ENCODE data around the gene PLEKHG4. TPM values are rescaled to one million over a fixed set of nuclear protein-coding genes. Genes with fewer than 3 reads are reported as not detected.
A peak's percentile ranks its signal among the peaks of the same experiment; 100 is the strongest.

PLEKHG4 gene
- total RNA-seq, 1 experiment from 2014 or later = 14.0 TPM

- peak; percentile 45 to 69 for DNase-seq
- CTCF ChIA-PET = interaction anchor here (1.0 kb wide), 1 partner anchor 12 kb away, joined by 4 read pairs; no protein-coding TSS in a partner anchor
- intact Hi-C loops (cut with micrococcal nuclease; ENCODE audit: unreplicated experiment) = no loop called here
- Histone ChIP-seq H3K79me2 (ENCODE audit: low read depth) (no peaks in the 10 kb centered on the region), H3K9me2 (ENCODE audit: insufficient read depth) (no peaks in the 10 kb centered on the region), H3K9me3 (ENCODE audit: insufficient read depth, low read depth) (no peaks in the 10 kb centered on the region), H3K4me1 (replicated peaks; ENCODE audit: insufficient read depth) (peaks cover 11% of the 10 kb centered on the region), H3K27me3 (ENCODE audit: insufficient read depth, low read depth) (no peaks in the 10 kb centered on the region), H3K4me2 (peak overlapping the region; percentile 12; the same call in 1 of the 2 replicates), H4K20me1 (ENCODE audit: insufficient read depth) (no peaks in the 10 kb centered on the region), H3K36me3 (ENCODE audit: low read depth) (no peaks in the 10 kb centered on the region), H3F3A (ENCODE audit: insufficient read depth, low read depth) (peaks cover 6% of the 10 kb centered on the region; the same call in 1 of the 2 replicates), H3K27ac (no peak overlapping the region), H3K4me3 (no peak overlapping the region), H2AFZ (no peak overlapping the region)
- POLR2A ChIA-PET (ENCODE audit: unreplicated experiment) = no interaction called here
- BruUV-seq (replicated peaks) = no TSS peak
- TF ChIP-seq EZH2 (IDR thresholded peaks at IDR 0.05; ENCODE audit: low read depth) (no peak), CTCF (conservative IDR thresholded peaks at IDR 0.05) (no peak)
These were observed 17.1 kb downstream of the PLEKHG4 start for GRCh38 chr16:67296420-67296819.

- intact Hi-C loops (cut with micrococcal nuclease; ENCODE audit: unreplicated experiment) = no loop called here
- POLR2A ChIA-PET (ENCODE audit: unreplicated experiment) = no interaction called here
These were observed 18.9 kb downstream of the PLEKHG4 start for GRCh38 chr16:67298277-67298676.

GRCh38 chr16:67299269-67299668, 19.9 kb downstream of the PLEKHG4 start:
- Histone ChIP-seq H3K4me2 (no peak overlapping the region), H3K9me3 (ENCODE audit: insufficient read depth, low read depth) (no peaks in the 10 kb centered on the region), H3K79me2 (ENCODE audit: low read depth) (no peaks in the 10 kb centered on the region), H3K27ac (no peak overlapping the region), H3K4me3 (no peak overlapping the region), H3F3A (ENCODE audit: insufficient read depth, low read depth) (peaks cover 6% of the 10 kb centered on the region; the same call in 1 of the 2 replicates), H4K20me1 (ENCODE audit: insufficient read depth) (no peaks in the 10 kb centered on the region), H3K4me1 (replicated peaks; ENCODE audit: insufficient read depth) (peaks cover 11% of the 10 kb centered on the region), H3K36me3 (ENCODE audit: low read depth) (no peaks in the 10 kb centered on the region), H3K27me3 (ENCODE audit: insufficient read depth, low read depth) (no peaks in the 10 kb centered on the region), H3K9me2 (ENCODE audit: insufficient read depth) (no peaks in the 10 kb centered on the region), H2AFZ (no peak overlapping the region)
- ChIA-PET CTCF (no interaction called here), POLR2A (ENCODE audit: unreplicated experiment) (no interaction called here)
- TF ChIP-seq EZH2 (IDR thresholded peaks at IDR 0.05; ENCODE audit: low read depth) (no peak), CTCF (conservative IDR thresholded peaks at IDR 0.05) (no peak)
- no TSS peak for BruUV-seq (replicated peaks)
- no peak for DNase-seq
- intact Hi-C loops (cut with micrococcal nuclease; ENCODE audit: unreplicated experiment) = no loop called here

More at GRCh38 chr16:67298277-67298676, 18.9 kb downstream of the PLEKHG4 start:
- Histone ChIP-seq H3K4me2 (no peak overlapping the region), H3K9me2 (ENCODE audit: insufficient read depth) (no peaks in the 10 kb centered on the region), H4K20me1 (ENCODE audit: insufficient read depth) (no peaks in the 10 kb centered on the region), H3K27me3 (ENCODE audit: insufficient read depth, low read depth) (no peaks in the 10 kb centered on the region), H3F3A (ENCODE audit: insufficient read depth, low read depth) (peaks cover 6% of the 10 kb centered on the region; the same call in 1 of the 2 replicates), H3K9me3 (ENCODE audit: insufficient read depth, low read depth) (no peaks in the 10 kb centered on the region), H3K36me3 (ENCODE audit: low read depth) (no peaks in the 10 kb centered on the region), H3K4me3 (no peak overlapping the region), H2AFZ (no peak overlapping the region), H3K79me2 (ENCODE audit: low read depth) (no peaks in the 10 kb centered on the region), H3K4me1 (replicated peaks; ENCODE audit: insufficient read depth) (peaks cover 11% of the 10 kb centered on the region), H3K27ac (no peak overlapping the region)
- no peak for DNase-seq
- TF ChIP-seq CTCF (conservative IDR thresholded peaks at IDR 0.05) (no peak), EZH2 (IDR thresholded peaks at IDR 0.05; ENCODE audit: low read depth) (no peak)
- CTCF ChIA-PET = no interaction called here
- BruUV-seq (replicated peaks) = no TSS peak

Measured in PC-9 (cell line).